Upper lobe of right lung (tissue), 1 donor: ENCODE results near the gene TTC39C. TPM values are rescaled to one million over a fixed set of nuclear protein-coding genes. Genes with fewer than 3 reads are reported as not detected.

Experiments
- ATAC-seq: fragments of 200-7000 bp; cut with Tn5 transposase; one replicate; pipeline ENCODE4 v1.9.1; 2020; ENCODE audit warnings: mild to moderate bottlenecking, moderate library complexity
- DNase-seq: peaks from one replicate; pipeline ENCODE4 v3.0.0-alpha.2; 2020
- H3K27ac ChIP-seq: fragments of 200-600 bp; one replicate; pipeline ENCODE4 v1.8.0; 2022
- H3K27me3 ChIP-seq: fragments of 200-600 bp; one replicate; pipeline ENCODE4 v1.8.0; 2022; ENCODE audit warnings: mild to moderate bottlenecking
- H3K36me3 ChIP-seq: fragments of 200-600 bp; one replicate; pipeline ENCODE4 v1.8.0; 2022
- H3K4me1 ChIP-seq: fragments of 200-600 bp; one replicate; pipeline ENCODE4 v1.8.0; 2022
- H3K4me3 ChIP-seq: fragments of 200-600 bp; one replicate; pipeline ENCODE4 v1.8.0; 2022; ENCODE audit warnings: mild to moderate bottlenecking
- H3K9me3 ChIP-seq: fragments of 200-600 bp; one replicate; pipeline ENCODE4 v1.8.0; 2022
- intact Hi-C: fragments of 100-400 bp; cut with DNase I; formaldehyde crosslinking; loops from one replicate; pipeline ENCODE4 v1.11.0; 2022
- total RNA-seq: library from RNA; stranded (reverse); fragmentation: NEBNext Ultra II Directional; extraction: Animal tissue kit (Norgen Biotek cat#: 25700); gene quantifications from one replicate; pipeline ENCODE4 v1.2.1, GENCODE V29; 2021
- TF ChIP-seq, protein P1 (sequence below): fragments of 200-600 bp; IDR thresholded peaks from one replicate; pipeline ENCODE4 v1.8.0; 2022; ENCODE audit warnings: antibody characterized with exemption
- donor health status: DM: no; HTN: yes; CAD: no; lungs with severe emphysema.

Gene TTC39C
- total RNA-seq, 1 donor from 2014 or later: 14.8 TPM

DNA sequence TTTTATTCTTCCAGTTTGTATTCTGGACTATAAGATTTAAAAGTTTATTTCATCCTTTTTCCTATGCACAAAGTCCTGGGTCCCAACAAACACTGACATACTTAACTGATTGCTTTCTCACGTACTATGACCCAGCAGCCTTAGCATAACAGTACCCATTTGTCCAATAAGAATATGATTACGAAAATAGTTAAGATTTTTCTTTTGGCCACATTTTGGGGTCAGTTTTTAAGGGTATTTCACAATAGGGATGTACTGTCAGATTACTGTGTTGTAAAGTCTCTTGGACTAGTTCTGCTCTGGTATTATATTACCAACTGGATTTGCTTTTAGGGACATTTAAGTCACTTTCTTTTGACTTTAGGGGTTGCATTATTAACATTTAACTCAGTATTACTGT is 46.1 kb downstream of the TTC39C start:
- Histone ChIP-seq H3K4me3 (no peak overlapping the region), H3K36me3 (no peaks in the 10 kb centered on the region), H3K4me1 (no peaks in the 10 kb centered on the region), H3K27me3 (no peaks in the 10 kb centered on the region), H3K9me3 (no peaks in the 10 kb centered on the region), H3K27ac (no peak overlapping the region)
- TF ChIP-seq, protein P1, sequence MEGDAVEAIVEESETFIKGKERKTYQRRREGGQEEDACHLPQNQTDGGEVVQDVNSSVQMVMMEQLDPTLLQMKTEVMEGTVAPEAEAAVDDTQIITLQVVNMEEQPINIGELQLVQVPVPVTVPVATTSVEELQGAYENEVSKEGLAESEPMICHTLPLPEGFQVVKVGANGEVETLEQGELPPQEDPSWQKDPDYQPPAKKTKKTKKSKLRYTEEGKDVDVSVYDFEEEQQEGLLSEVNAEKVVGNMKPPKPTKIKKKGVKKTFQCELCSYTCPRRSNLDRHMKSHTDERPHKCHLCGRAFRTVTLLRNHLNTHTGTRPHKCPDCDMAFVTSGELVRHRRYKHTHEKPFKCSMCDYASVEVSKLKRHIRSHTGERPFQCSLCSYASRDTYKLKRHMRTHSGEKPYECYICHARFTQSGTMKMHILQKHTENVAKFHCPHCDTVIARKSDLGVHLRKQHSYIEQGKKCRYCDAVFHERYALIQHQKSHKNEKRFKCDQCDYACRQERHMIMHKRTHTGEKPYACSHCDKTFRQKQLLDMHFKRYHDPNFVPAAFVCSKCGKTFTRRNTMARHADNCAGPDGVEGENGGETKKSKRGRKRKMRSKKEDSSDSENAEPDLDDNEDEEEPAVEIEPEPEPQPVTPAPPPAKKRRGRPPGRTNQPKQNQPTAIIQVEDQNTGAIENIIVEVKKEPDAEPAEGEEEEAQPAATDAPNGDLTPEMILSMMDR: no peak
- ATAC-seq (no peak), DNase-seq (no peak)
- intact Hi-C loops: no loop called here

DNA sequence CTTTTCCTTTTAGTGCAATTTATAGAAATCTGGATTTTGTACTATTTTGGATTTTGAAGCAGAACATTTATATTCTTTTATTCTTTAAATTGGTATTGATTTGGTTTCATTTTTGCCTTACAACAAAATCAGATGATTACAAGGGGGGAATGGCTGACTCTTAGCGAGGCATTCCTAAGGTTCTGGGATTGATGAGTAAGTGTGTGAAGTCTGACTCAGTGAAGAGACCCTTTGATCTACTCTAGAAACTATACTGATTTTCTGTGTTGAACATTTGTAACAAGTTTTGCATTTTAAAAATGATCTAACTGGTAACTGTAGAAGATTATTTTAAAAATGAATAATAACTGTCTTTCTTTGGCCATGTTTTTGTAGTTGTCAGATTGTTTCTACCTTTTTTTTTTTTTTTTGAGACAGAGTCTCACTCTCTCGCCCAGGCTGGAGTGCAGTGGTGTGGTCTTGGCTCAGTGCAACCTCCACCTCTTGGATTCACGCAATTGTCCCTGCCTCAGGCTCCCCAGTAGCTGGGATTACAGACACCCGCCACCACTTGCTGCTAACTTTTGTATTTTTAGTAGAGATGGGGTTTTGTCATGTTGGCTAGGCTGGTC is 48.7 kb downstream of the TTC39C start:
- H3K27me3 ChIP-seq: no peaks in the 10 kb centered on the region
- ATAC-seq (no peak), DNase-seq (no peak)
- no peaks in the 10 kb centered on the region for H3K4me1 ChIP-seq
- H3K9me3 ChIP-seq: no peaks in the 10 kb centered on the region
- no peak overlapping the region for H3K4me3 ChIP-seq
- intact Hi-C loops: no loop called here
- TF ChIP-seq, protein P1: no peak
- no peaks in the 10 kb centered on the region for H3K36me3 ChIP-seq
- no peak overlapping the region for H3K27ac ChIP-seq

DNA sequence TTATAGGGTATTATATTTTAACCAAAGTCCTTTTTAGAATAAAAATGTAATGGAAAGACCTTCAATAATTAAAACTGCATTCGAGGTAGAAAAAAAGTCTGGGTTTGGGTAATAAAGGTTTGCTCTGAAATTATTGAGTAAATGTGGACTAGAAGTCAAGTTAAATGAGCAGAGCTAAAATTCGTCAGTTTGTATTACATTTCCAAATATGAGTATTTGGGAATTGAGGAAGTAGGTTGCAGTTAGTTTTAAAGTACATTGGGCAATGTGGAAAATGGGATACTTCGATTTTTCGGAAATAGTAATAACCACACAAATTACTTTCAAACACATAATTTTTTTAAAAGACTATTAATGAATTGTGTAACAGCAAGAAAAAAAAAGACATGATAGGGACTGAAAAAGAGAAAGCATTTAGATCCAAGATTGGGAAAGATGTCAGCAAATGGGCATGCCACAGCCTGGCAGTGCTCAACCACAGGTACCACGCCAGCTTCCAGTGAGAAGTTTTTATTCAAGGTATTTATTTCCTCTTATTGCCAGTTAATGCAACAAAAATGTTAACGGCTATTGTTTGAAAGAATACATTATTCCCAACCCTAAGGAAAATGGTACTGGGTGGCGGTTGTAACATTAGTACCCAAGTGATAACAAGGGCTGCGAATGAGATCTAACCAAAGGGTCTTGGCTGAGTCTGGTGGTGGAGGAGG is 50.0 kb downstream of the TTC39C start:
- TF ChIP-seq, protein P1: no peak
- ATAC-seq: no peak
- Histone ChIP-seq H3K36me3 (no peaks in the 10 kb centered on the region), H3K9me3 (no peaks in the 10 kb centered on the region), H3K4me1 (no peaks in the 10 kb centered on the region), H3K27ac (no peak overlapping the region), H3K27me3 (no peaks in the 10 kb centered on the region), H3K4me3 (no peak overlapping the region)
- intact Hi-C loops: no loop called here
- no peak for DNase-seq

DNA sequence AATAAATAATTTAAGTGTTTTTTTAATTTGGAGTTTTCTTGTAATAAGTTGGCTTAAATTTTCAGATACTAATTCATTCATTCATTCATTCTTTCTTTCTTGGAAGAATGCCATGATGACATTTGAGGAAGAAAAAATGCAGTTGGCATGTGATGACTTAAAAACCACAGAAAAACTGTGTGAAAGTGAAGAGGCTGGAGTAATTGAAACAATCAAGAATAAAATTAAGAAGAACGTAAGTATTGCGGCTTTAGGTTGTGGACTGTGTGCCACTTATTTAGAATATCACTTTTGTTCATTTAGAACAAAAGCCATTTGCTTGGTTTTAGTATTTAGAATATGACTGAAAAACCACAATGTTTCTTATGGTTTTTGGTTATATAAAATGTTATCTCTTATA is 51.4 kb downstream of the TTC39C start:
- DNase-seq (no peak), ATAC-seq (no peak)
- Histone ChIP-seq H3K9me3 (no peaks in the 10 kb centered on the region), H3K27ac (no peak overlapping the region), H3K27me3 (no peaks in the 10 kb centered on the region), H3K36me3 (no peaks in the 10 kb centered on the region), H3K4me1 (no peaks in the 10 kb centered on the region), H3K4me3 (no peak overlapping the region)
- TF ChIP-seq, protein P1: no peak
- intact Hi-C loops: no loop called here

DNA sequence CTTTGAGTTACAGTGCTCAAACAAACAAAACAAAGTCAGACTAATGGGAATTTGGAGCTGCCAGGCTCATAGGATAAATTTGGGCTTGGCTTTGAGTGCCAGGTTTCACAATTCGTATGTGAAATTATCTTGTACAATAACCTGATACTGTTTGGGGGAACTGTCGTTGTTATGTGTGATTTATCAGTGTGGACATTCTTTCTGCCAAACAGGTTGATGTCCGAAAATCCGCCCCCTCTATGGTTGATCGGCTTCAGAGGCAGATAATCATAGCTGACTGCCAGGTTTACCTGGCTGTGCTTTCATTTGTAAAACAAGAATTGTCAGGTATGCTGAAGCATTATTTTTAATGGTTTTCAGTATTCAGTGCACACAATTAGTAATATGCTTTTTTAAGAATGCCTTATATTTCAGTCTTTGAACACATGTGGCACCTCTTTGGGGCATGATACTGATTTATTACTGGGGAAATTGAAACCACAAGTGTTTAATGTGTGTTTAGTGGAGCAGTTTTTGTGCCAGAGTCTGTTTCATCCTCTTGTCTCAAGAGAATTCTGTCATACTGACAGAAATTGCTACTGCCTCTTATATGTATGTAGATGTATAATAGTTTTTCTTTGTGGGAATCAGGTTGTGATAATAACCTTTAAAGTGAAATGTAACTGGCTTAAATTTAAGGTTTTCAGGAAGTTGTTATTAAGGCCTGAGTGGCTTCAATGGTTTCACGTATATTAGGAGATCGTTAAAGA is 54.6 kb downstream of the TTC39C start:
- no peak overlapping the region for H3K27ac ChIP-seq
- ATAC-seq (no peak), DNase-seq (no peak)
- H3K36me3 ChIP-seq: no peaks in the 10 kb centered on the region
- TF ChIP-seq, protein P1: no peak
- no peak overlapping the region for H3K4me3 ChIP-seq
- intact Hi-C loops: no loop called here
- no peaks in the 10 kb centered on the region for H3K27me3 ChIP-seq
- no peaks in the 10 kb centered on the region for H3K9me3 ChIP-seq
- H3K4me1 ChIP-seq: no peaks in the 10 kb centered on the region
